GM19438 (cell line): Measurements from ENCODE around the gene DKK1.

Experiments used
- ATAC-seq: cut with Tn5 transposase; IDR thresholded peaks from one replicate; pipeline ENCODE4 v1.9.1; 2021; ENCODE audit warnings: low read depth; ENCODE audit not compliant: unreplicated experiment

DKK1 gene

GRCh38 chr10:52316500-52316899 is 2.4 kb downstream of the DKK1 start:
- ATAC-seq = no peak

GRCh38 chr10:52318136-52318701 is 4.1 kb downstream of the DKK1 start:
- ATAC-seq = no peak

- ATAC-seq = no peak
Observed at GRCh38 chr10:52318822-52319464, 4.9 kb downstream of the DKK1 start.

GRCh38 chr10:52319926-52320325 is 5.8 kb downstream of the DKK1 start:
- no peak for ATAC-seq

GRCh38 chr10:52322323-52322722 is 8.2 kb downstream of the DKK1 start:
- ATAC-seq = no peak

- no peak for ATAC-seq
Observed at GRCh38 chr10:52322936-52323335, 8.9 kb downstream of the DKK1 start.

- no peak for ATAC-seq
Observed at GRCh38 chr10:52326382-52326781, 12.3 kb downstream of the DKK1 start.

- ATAC-seq = no peak
Observed at GRCh38 chr10:52331638-52332364, 17.7 kb downstream of the DKK1 start.

- no peak for ATAC-seq
Observed at GRCh38 chr10:52332815-52333214, 18.7 kb downstream of the DKK1 start.

GRCh38 chr10:52334595-52334994 is 20.5 kb downstream of the DKK1 start:
- no peak for ATAC-seq

- no peak for ATAC-seq
Observed at GRCh38 chr10:52335665-52336064, 21.6 kb downstream of the DKK1 start.

- ATAC-seq = no peak
Observed at GRCh38 chr10:52337225-52337624, 23.1 kb downstream of the DKK1 start.

- ATAC-seq = no peak
Observed at GRCh38 chr10:52343439-52343838, 29.4 kb downstream of the DKK1 start.

- ATAC-seq = no peak
Observed at GRCh38 chr10:52346394-52347326, 32.6 kb downstream of the DKK1 start.

GRCh38 chr10:52347327-52347667 is 33.2 kb downstream of the DKK1 start:
- ATAC-seq = no peak

- ATAC-seq = no peak
Observed at GRCh38 chr10:52348037-52348564, 34.0 kb downstream of the DKK1 start.

GRCh38 chr10:52351914-52352330 is 37.8 kb downstream of the DKK1 start:
- ATAC-seq = no peak

GRCh38 chr10:52353205-52353604 is 39.1 kb downstream of the DKK1 start:
- ATAC-seq = no peak

- ATAC-seq = no peak
Observed at GRCh38 chr10:52353960-52354394, 39.9 kb downstream of the DKK1 start.

- no peak for ATAC-seq
Observed at GRCh38 chr10:52357971-52358370, 43.9 kb downstream of the DKK1 start.

- no peak for ATAC-seq
Observed at GRCh38 chr10:52359441-52359840, 45.4 kb downstream of the DKK1 start.
